Osteocyte (in vitro differentiated cells): ENCODE results near the gene PRSS8. TPM values are rescaled to one million over a fixed set of nuclear protein-coding genes. Genes with fewer than 3 reads are reported as not detected.

Source experiments
- DNase-seq: peaks from one replicate; pipeline ENCODE4 v3.0.0; 2021; ENCODE audit warnings: mixed read lengths; ENCODE audit not compliant: unreplicated experiment; ENCODE audit errors: extremely low spot score
- H3K27ac Mint-ChIP-seq: one replicate; pipeline ENCODE4 v1.8.0; 2021; ENCODE audit warnings: mild to moderate bottlenecking, mixed read lengths; ENCODE audit not compliant: unreplicated experiment
- H3K27me3 Mint-ChIP-seq: one replicate; pipeline ENCODE4 v1.8.0; 2021; ENCODE audit warnings: mixed read lengths; ENCODE audit not compliant: unreplicated experiment
- H3K36me3 Mint-ChIP-seq: one replicate; pipeline ENCODE4 v1.8.0; 2021; ENCODE audit warnings: mixed read lengths; ENCODE audit not compliant: unreplicated experiment
- H3K4me1 Mint-ChIP-seq: one replicate; pipeline ENCODE4 v1.8.0; 2021; ENCODE audit warnings: mixed read lengths; ENCODE audit not compliant: unreplicated experiment
- H3K4me3 Mint-ChIP-seq: one replicate; pipeline ENCODE4 v1.8.0; 2021; ENCODE audit warnings: mild to moderate bottlenecking, moderate library complexity, mixed read lengths; ENCODE audit not compliant: unreplicated experiment
- H3K9me3 Mint-ChIP-seq: one replicate; pipeline ENCODE4 v1.8.0; 2021; ENCODE audit warnings: mixed read lengths; ENCODE audit not compliant: unreplicated experiment
- total RNA-seq: library from RNA; stranded (reverse); gene quantifications from 2 replicates; pipeline ENCODE4 v1.2.1, GENCODE V29; 2021
- TF ChIP-seq, protein P1 (sequence below): fragments of 200-600 bp; sonication (generic); IDR thresholded peaks from 2 replicates; pipeline ENCODE4 v1.5.0; 2021; ENCODE audit warnings: antibody characterized with exemption, mild to moderate bottlenecking, moderate library complexity

PRSS8 gene
- total RNA-seq, 1 donor from 2014 or later: not detected

DNA sequence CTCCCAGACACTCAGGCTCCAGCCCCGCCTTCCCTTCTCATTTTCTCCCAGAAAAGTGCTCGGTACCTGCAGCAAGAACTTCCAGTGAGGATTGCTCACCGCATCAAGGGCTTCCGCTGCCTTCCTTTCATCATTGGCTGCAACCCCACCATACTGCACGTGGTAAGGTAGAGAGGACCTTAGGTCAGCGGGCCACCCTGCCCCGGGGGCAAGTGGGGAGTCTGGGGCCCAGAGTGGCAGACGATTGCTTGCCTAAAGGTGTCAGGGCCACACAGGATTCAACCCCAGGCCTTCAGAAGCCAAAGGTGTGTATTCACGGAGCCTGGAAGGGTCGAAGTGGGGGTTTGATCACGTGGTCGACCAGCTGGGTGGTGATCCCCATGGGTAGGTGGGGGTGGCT is 25.9 kb downstream of the PRSS8 start:
- no peaks in the 10 kb centered on the region for H3K27me3 Mint-ChIP-seq
- H3K9me3 Mint-ChIP-seq: no peaks in the 10 kb centered on the region
- H3K36me3 Mint-ChIP-seq: peaks cover 9% of the 10 kb centered on the region
- no peak overlapping the region for H3K27ac Mint-ChIP-seq
- peaks cover 20% of the 10 kb centered on the region for H3K4me1 Mint-ChIP-seq
- peak overlapping the region; percentile 77 for H3K4me3 Mint-ChIP-seq
- no peak for DNase-seq
- TF ChIP-seq, protein P1, sequence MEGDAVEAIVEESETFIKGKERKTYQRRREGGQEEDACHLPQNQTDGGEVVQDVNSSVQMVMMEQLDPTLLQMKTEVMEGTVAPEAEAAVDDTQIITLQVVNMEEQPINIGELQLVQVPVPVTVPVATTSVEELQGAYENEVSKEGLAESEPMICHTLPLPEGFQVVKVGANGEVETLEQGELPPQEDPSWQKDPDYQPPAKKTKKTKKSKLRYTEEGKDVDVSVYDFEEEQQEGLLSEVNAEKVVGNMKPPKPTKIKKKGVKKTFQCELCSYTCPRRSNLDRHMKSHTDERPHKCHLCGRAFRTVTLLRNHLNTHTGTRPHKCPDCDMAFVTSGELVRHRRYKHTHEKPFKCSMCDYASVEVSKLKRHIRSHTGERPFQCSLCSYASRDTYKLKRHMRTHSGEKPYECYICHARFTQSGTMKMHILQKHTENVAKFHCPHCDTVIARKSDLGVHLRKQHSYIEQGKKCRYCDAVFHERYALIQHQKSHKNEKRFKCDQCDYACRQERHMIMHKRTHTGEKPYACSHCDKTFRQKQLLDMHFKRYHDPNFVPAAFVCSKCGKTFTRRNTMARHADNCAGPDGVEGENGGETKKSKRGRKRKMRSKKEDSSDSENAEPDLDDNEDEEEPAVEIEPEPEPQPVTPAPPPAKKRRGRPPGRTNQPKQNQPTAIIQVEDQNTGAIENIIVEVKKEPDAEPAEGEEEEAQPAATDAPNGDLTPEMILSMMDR: no peak

DNA sequence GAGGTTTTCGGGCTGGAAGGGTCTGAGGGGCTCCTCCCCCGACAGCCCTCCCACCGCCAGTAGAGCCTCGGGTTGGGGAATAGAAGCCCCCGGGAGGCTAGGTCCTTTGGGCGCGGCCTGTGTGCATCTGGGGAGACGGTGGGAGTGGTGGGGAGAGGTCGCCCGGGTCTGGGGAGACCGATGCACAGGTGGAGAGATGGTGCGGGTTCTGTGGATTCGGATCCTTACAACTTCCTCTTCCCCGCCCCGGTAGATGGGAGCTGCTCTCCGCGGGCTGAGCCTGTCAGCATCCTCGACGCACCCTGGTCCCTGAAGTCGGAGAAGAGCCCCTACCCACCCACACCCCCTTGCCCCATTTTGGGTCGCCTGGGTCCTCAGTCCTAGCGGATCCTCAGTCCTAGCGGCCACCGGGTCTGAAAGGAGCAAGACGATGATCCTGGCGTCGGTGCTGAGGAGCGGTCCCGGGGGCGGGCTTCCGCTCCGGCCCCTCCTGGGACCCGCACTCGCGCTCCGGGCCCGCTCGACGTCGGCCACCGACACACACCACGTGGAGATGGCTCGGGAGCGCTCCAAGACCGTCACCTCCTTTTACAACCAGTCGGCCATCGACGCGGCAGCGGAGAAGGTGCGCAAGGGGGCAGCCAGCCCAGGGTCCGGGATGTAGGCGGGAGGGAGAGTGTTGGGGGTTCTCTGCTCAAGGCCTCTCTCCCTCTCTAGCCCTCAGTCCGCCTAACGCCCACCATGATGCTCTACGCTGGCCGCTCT is 26.6 kb downstream of the PRSS8 start:
- TF ChIP-seq, protein P1: no peak
- DNase-seq: no peak
- H3K27me3 Mint-ChIP-seq: no peaks in the 10 kb centered on the region
- no peak overlapping the region for H3K27ac Mint-ChIP-seq
- peaks cover 20% of the 10 kb centered on the region for H3K4me1 Mint-ChIP-seq
- H3K9me3 Mint-ChIP-seq: no peaks in the 10 kb centered on the region
- peak overlapping the region; percentile 77 for H3K4me3 Mint-ChIP-seq
- H3K36me3 Mint-ChIP-seq: peaks cover 9% of the 10 kb centered on the region

DNA sequence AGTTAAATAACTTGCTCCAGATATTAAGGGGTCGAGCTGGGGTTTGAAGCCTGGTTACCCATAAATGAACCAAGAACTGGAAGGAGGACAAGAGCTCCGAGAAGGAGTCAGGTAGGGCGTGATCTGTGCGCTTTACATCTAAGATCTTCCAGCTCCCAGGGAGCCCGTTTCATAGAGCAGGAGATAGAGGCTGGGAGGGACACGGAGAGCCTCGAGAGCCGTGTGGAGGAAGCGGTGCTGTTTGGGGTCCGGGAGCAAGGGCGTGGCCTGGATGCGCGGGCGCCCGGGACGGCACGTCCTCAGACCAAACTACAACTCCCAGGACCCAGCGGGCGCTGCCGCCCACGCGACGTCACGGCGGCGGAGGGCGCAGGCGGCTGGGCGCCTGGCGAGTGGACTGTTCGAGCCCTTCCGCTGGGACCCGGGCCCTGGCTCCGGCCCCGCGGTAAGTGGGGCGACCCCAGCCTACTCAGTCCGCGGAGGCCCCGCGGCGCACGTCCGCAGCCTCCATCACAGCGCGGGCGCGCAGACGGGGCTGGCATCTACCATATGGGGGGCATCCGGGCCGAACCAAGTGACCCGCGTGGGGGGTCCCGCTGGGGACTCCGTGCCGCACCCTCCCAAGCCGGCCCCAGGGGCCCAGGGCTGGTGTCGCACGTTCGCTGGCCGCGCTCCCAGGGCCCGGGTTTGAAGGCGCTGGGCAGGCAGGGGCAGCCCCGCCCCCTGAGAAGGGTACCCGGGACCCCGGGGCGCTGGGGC is 27.3 kb downstream of the PRSS8 start, which contains the start of gene BCKDK:
Gene BCKDK (plus strand): TSS at position 352 of the 759 bp plus-strand sequence. CDS start 838 bp downstream, outside the sequence.
- Mint-ChIP-seq H3K4me3 (peak within 1 kb of the TSS; percentile 73), H3K27me3 (no peaks in the 10 kb centered on the region), H3K4me1 (peaks cover 20% of the 10 kb centered on the region), H3K9me3 (no peaks in the 10 kb centered on the region), H3K36me3 (peaks cover 9% of the 10 kb centered on the region), H3K27ac (peak within 1 kb of the TSS; percentile 74)
- TF ChIP-seq, protein P1: no peak
- peak; percentile 90 for DNase-seq

DNA sequence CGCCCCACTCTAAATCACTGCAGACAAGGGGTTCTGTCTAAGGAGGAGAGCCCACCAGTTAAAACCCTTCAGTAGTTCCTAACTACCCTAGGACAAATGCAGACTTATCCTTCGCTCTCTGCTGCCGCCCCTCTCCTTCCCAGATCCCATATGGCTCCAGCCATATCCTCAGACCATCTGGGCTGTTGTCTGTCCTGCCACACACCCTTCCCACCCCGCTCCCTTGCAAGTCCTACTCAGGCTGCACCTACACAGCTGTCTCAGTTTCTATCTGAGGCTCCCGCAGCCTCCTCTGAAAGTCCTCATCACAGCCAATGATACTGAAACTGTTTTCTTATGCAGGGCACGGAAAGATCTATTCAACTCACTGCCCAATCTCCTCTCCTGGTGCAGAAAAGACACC is 28.1 kb downstream of the PRSS8 start:
- Mint-ChIP-seq H3K36me3 (peaks cover 8% of the 10 kb centered on the region), H3K27me3 (no peaks in the 10 kb centered on the region), H3K27ac (peak overlapping the region; percentile 74), H3K9me3 (no peaks in the 10 kb centered on the region), H3K4me1 (peaks cover 20% of the 10 kb centered on the region), H3K4me3 (peak overlapping the region; percentile 73)
- DNase-seq: no peak
- TF ChIP-seq, protein P1: no peak
